NCI-H526 treated with DMSO at 0.1 percent for 48 hours (cell line): Measurements from ENCODE around the gene TMPRSS4.

Experiments used
- DNase-seq: peaks from one replicate; lab custom pipeline; 2025; lab: John Stamatoyannopoulos, UW

The TMPRSS4 gene

GRCh38 chr11:118135051-118135795 lies 58.3 kb downstream of the TMPRSS4 start:
- DNase-seq: no peak

- no peak for DNase-seq
Observed at GRCh38 chr11:118135796-118136165, 58.9 kb downstream of the TMPRSS4 start.

GRCh38 chr11:118136341-118136740 lies 59.5 kb downstream of the TMPRSS4 start:
- no peak for DNase-seq

- DNase-seq: no peak
Observed at GRCh38 chr11:118136801-118137200, 59.9 kb downstream of the TMPRSS4 start.

GRCh38 chr11:118138839-118139420 lies 62.1 kb downstream of the TMPRSS4 start:
- DNase-seq: no peak

GRCh38 chr11:118139578-118139977 lies 62.7 kb downstream of the TMPRSS4 start:
- no peak for DNase-seq

GRCh38 chr11:118142081-118142480 lies 65.2 kb downstream of the TMPRSS4 start:
- no peak for DNase-seq

- DNase-seq: no peak
Observed at GRCh38 chr11:118142809-118143208, 65.9 kb downstream of the TMPRSS4 start.

GRCh38 chr11:118143661-118144185 lies 66.8 kb downstream of the TMPRSS4 start:
- DNase-seq: no peak

GRCh38 chr11:118144301-118145268 lies 67.7 kb downstream of the TMPRSS4 start:
- DNase-seq: no peak

- peak; percentile 97 for DNase-seq
Observed at GRCh38 chr11:118145285-118146227, 68.7 kb downstream of the TMPRSS4 start.

- DNase-seq: no peak
Observed at GRCh38 chr11:118146554-118146953, 69.7 kb downstream of the TMPRSS4 start.

GRCh38 chr11:118147502-118147901 lies 70.6 kb downstream of the TMPRSS4 start:
- no peak for DNase-seq

- no peak for DNase-seq
Observed at GRCh38 chr11:118148240-118148639, 71.4 kb downstream of the TMPRSS4 start.

GRCh38 chr11:118148856-118149255 lies 72.0 kb downstream of the TMPRSS4 start:
- no peak for DNase-seq

GRCh38 chr11:118149493-118149892 lies 72.6 kb downstream of the TMPRSS4 start:
- no peak for DNase-seq

- no peak for DNase-seq
Observed at GRCh38 chr11:118151431-118151830, 74.6 kb downstream of the TMPRSS4 start.

GRCh38 chr11:118152020-118152551 lies 75.2 kb downstream of the TMPRSS4 start:
- DNase-seq: peak; percentile 62

GRCh38 chr11:118152552-118153471 lies 75.9 kb downstream of the TMPRSS4 start, which contains the start of gene SCN4B:
Gene SCN4B, minus strand, starts transcription at chr11:118152823. Its CDS starts 150 bp downstream, at chr11:118152673.
- peak; percentile 94 for DNase-seq

- no peak for DNase-seq
Observed at GRCh38 chr11:118153516-118153915, 76.6 kb downstream of the TMPRSS4 start.
